GM23338 (cell line): ENCODE data around the gene NGDN. TPM values are rescaled to one million over a fixed set of nuclear protein-coding genes. Genes with fewer than 3 reads are reported as not detected.

Source experiments
- ATAC-seq: fragments of 200-7000 bp; cut with Tn5 transposase; 3 replicates; pipeline ENCODE4 v1.9.1; 2020
- DNase-seq: peaks from one replicate; pipeline ENCODE4 v3.0.0-alpha.2; 2015; ENCODE audit warnings: low spot score
- H2AFZ ChIP-seq: fragments of 200-600 bp; sonication (generic); 2 replicates; pipeline ENCODE4 v1.8.0; 2016; ENCODE audit warnings: antibody characterized with exemption, mild to moderate bottlenecking, moderate library complexity
- H3F3A ChIP-seq: fragments of 200-600 bp; sonication (generic); replicated peaks from 2 replicates; pipeline ENCODE4 v1.8.0; 2017; ENCODE audit warnings: antibody characterized with exemption, mixed run types, low read depth
- H3K27ac ChIP-seq: fragments of 200-600 bp; sonication (generic); 2 replicates; pipeline ENCODE4 v1.6.1; 2016; ENCODE audit warnings: low read depth
- H3K27me3 ChIP-seq: fragments of 200-600 bp; sonication (generic); 2 replicates; pipeline ENCODE4 v1.8.0; 2016; ENCODE audit warnings: mild to moderate bottlenecking, mixed run types, moderate library complexity; ENCODE audit not compliant: insufficient read depth
- H3K36me3 ChIP-seq: fragments of 200-600 bp; sonication (generic); 2 replicates; pipeline ENCODE4 v1.8.0; 2016; ENCODE audit warnings: mild to moderate bottlenecking; ENCODE audit not compliant: insufficient read depth
- H3K4me1 ChIP-seq: fragments of 200-600 bp; sonication (generic); 2 replicates; pipeline ENCODE4 v1.8.0; 2016; ENCODE audit warnings: mild to moderate bottlenecking, moderate library complexity; ENCODE audit not compliant: insufficient read depth
- H3K4me2 ChIP-seq: fragments of 200-600 bp; sonication (generic); 2 replicates; pipeline ENCODE4 v1.7.1; 2017; ENCODE audit warnings: mixed run types
- H3K4me3 ChIP-seq: fragments of 200-600 bp; sonication (generic); 2 replicates; pipeline ENCODE4 v1.6.1; 2016; ENCODE audit warnings: mixed run types
- H3K79me2 ChIP-seq: fragments of 200-600 bp; sonication (generic); replicated peaks from 2 replicates; pipeline ENCODE4 v1.8.0; 2017; ENCODE audit warnings: mild to moderate bottlenecking; ENCODE audit not compliant: insufficient read depth
- H3K9me2 ChIP-seq: fragments of 200-600 bp; sonication (generic); 2 replicates; pipeline ENCODE4 v1.8.0; 2017; ENCODE audit not compliant: insufficient read depth
- H4K20me1 ChIP-seq: fragments of 200-600 bp; sonication (generic); replicated peaks from 2 replicates; pipeline ENCODE4 v1.8.0; 2017; ENCODE audit warnings: mild to moderate bottlenecking; ENCODE audit not compliant: insufficient read depth
- H3K27ac Mint-ChIP-seq: 2 replicates; pipeline ENCODE4 v1.8.0; 2020; ENCODE audit warnings: inconsistent platforms, mild to moderate bottlenecking, moderate library complexity, mixed read lengths
- H3K27me3 Mint-ChIP-seq: 3 replicates; pipeline ENCODE4 v1.8.0; 2022; ENCODE audit warnings: low read depth, mild to moderate bottlenecking, moderate library complexity, mixed read lengths, inconsistent platforms; ENCODE audit not compliant: insufficient read depth, poor library complexity
- H3K36me3 Mint-ChIP-seq: 3 replicates; pipeline ENCODE4 v1.8.0; 2021; ENCODE audit warnings: low read depth, mild to moderate bottlenecking, inconsistent platforms, moderate library complexity, mixed read lengths
- H3K4me1 Mint-ChIP-seq: 3 replicates; pipeline ENCODE4 v1.8.0; 2020; ENCODE audit warnings: mild to moderate bottlenecking, inconsistent platforms, mixed read lengths
- H3K4me3 Mint-ChIP-seq: 3 replicates; pipeline ENCODE4 v1.8.0; 2021; ENCODE audit warnings: moderate library complexity, mild to moderate bottlenecking, inconsistent platforms, mixed read lengths
- H3K9me3 Mint-ChIP-seq: 3 replicates; pipeline ENCODE4 v1.8.0; 2020; ENCODE audit warnings: moderate library complexity, mild to moderate bottlenecking, inconsistent platforms, mixed read lengths
- CREB1 ChIP-seq: fragments of 250-450 bp; sonication (Bioruptor Pico); IDR thresholded peaks from 2 replicates; pipeline ENCODE4 v1.5.0; 2020; ENCODE audit warnings: low read depth, mild to moderate bottlenecking, moderate library complexity
- CTCF ChIP-seq, 2 experiments: fragments of 200-600 bp in 1 of 2; sonication (generic) in 1 of 2; conservative IDR thresholded peaks; 2 replicates each; pipeline versions ENCODE4 v1.5.1 to v1.6.1; 2016 to 2017; ENCODE audit warnings: antibody characterized with exemption in 2 of 2, low read depth in 2 of 2, mild to moderate bottlenecking in 2 of 2, moderate library complexity in 1 of 2
- ETS1 ChIP-seq: IDR thresholded peaks from 2 replicates; pipeline ENCODE4 v1.6.1; 2016; ENCODE audit warnings: antibody characterized with exemption
- EZH2 ChIP-seq: fragments of 200-600 bp; sonication (generic); IDR thresholded peaks from one replicate; pipeline ENCODE4 v1.8.0; 2017; ENCODE audit warnings: antibody characterized with exemption, mild to moderate bottlenecking, low read depth; ENCODE audit not compliant: unreplicated experiment
- EZH2phosphoT487 ChIP-seq: fragments of 200-600 bp; sonication (generic); IDR thresholded peaks from one replicate; pipeline ENCODE4 v1.8.1; 2018; ENCODE audit warnings: antibody characterized with exemption; ENCODE audit not compliant: unreplicated experiment
- JUNB ChIP-seq: IDR thresholded peaks from one replicate; pipeline ENCODE4 v1.6.1; 2016; ENCODE audit warnings: antibody characterized with exemption; ENCODE audit not compliant: unreplicated experiment
- NANOG ChIP-seq: IDR thresholded peaks from 2 replicates; pipeline ENCODE4 v1.6.1; 2016; ENCODE audit warnings: antibody characterized with exemption, borderline replicate concordance
- POLR2AphosphoS5 ChIP-seq: IDR thresholded peaks from 2 replicates; pipeline ENCODE4 v1.6.1; 2016; ENCODE audit warnings: antibody characterized with exemption, low read depth
- REST ChIP-seq: IDR thresholded peaks from one replicate; pipeline ENCODE4 v1.6.1; 2018; ENCODE audit warnings: antibody characterized with exemption; ENCODE audit not compliant: unreplicated experiment
- STAT1 ChIP-seq: IDR thresholded peaks from one replicate; pipeline ENCODE4 v1.6.1; 2016; ENCODE audit warnings: antibody characterized with exemption; ENCODE audit not compliant: unreplicated experiment
- ZNF114 ChIP-seq: fragments of 250-450 bp; sonication (Bioruptor Pico); IDR thresholded peaks from 2 replicates; pipeline ENCODE4 v1.5.0; 2020; ENCODE audit warnings: mild to moderate bottlenecking, moderate library complexity
- ZNF331 ChIP-seq: fragments of 250-450 bp; sonication (Bioruptor Pico); IDR thresholded peaks from 2 replicates; pipeline ENCODE4 v1.5.0; 2020; ENCODE audit warnings: low read depth, mild to moderate bottlenecking, moderate library complexity
- ZNF462 ChIP-seq: fragments of 250-450 bp; sonication (Bioruptor Pico); IDR thresholded peaks from 2 replicates; pipeline ENCODE4 v1.5.0; 2020; ENCODE audit warnings: mild to moderate bottlenecking, moderate library complexity
- polyA plus RNA-seq: library from polyadenylated mRNA; unstranded; fragments of >200 nt; fragmentation: Nextera tagmentation; extraction: Ambion mirVana; gene quantifications from 2 replicates; pipeline ENCODE4 v1.2.1, GENCODE V29; 2016
- total RNA-seq: library from RNA; depleted of rRNA; stranded (reverse); fragments of >200 nt; shearing (Covaris generic); gene quantifications from 2 replicates; pipeline ENCODE4 v1.2.3, GENCODE V29; 2014

NGDN gene
- total and polyA plus RNA-seq, 2 experiments from 2014 or later = 48.6 to 90.8 TPM

GRCh38 chr14:23432102-23432925, 37.2 kb upstream of the NGDN start:
- peaks cover 3% of the 10 kb centered on the region; the same call in 2 of the 3 replicates for H3K4me1 Mint-ChIP-seq
- H3K27ac Mint-ChIP-seq = no peak overlapping the region
- no peaks in the 10 kb centered on the region for H3K9me3 Mint-ChIP-seq
- H3K4me2 ChIP-seq = no peak overlapping the region
- H3K27me3 Mint-ChIP-seq = peaks cover 15% of the 10 kb centered on the region
- H3K9me2 ChIP-seq = peaks cover 6% of the 10 kb centered on the region
- DNase-seq (no peak), ATAC-seq (no peak)
- H3F3A ChIP-seq = no peaks in the 10 kb centered on the region
- H3K4me3 ChIP-seq = no peak overlapping the region
- no peak for TF ChIP-seq ZNF114
- no peak for TF ChIP-seq ZNF331 (CRISPR knock-in tag)
- no peak for TF ChIP-seq NANOG
- no peak for TF ChIP-seq EZH2
- TF ChIP-seq CTCF (conservative IDR thresholded peaks at IDR 0.05; ENCODE audit: low read depth in 2 of 2) = no peak
- TF ChIP-seq JUNB = no peak
- no peak for TF ChIP-seq ETS1
- no peak for TF ChIP-seq STAT1
- no peak for TF ChIP-seq REST
- no peak for TF ChIP-seq EZH2phosphoT487
- TF ChIP-seq CREB1 (CRISPR knock-in tag) = no peak
- TF ChIP-seq POLR2AphosphoS5 = no peak
- TF ChIP-seq ZNF462 (CRISPR knock-in tag) = no peak
- no peaks in the 10 kb centered on the region; the same call in 1 of the 2 replicates for H3K4me1 ChIP-seq
- H3K79me2 ChIP-seq = no peaks in the 10 kb centered on the region
- no peaks in the 10 kb centered on the region for H3K27me3 ChIP-seq
- H3K36me3 ChIP-seq = no peaks in the 10 kb centered on the region
- no peak overlapping the region for H3K27ac ChIP-seq
- no peaks in the 10 kb centered on the region; the same call in 2 of the 3 replicates for H3K36me3 Mint-ChIP-seq
- H4K20me1 ChIP-seq = no peaks in the 10 kb centered on the region
- no peak overlapping the region for H3K4me3 Mint-ChIP-seq
- H2AFZ ChIP-seq = no peak overlapping the region
